Measurements from ENCODE around the gene ABCA13. TPM values are rescaled to one million over a fixed set of nuclear protein-coding genes. Genes with fewer than 3 reads are reported as not detected.
A peak's percentile ranks its signal among the peaks of the same experiment; 100 is the strongest.

The ABCA13 gene
- polyA plus RNA-seq, 3 donors, result 0.10 to 0.41 (median 0.37) TPM

DNA sequence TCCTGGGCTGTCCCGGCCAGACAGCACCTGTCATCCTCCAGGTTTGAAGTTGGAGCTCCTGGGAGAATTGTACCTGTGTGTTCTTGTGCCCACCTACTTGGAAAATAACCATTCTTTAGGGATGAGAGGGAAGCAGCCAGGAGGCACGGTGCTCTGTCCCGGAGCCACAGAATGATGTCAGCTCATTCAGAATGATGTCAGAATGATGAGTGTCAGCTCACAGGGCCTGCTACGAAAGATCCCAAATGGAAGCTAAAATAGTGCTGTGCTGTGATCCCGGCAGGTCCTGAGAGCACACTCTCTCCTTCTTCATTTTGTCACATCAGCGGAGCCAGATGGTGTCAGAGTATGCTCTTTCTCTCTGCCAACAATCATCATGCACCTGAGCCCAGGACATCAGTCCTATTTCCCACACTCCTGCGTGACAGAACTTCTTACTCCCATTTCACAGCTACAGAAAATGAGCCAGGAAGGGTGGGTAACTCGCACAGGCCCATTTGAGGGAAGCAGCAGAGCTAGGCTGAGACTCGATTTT is 8.3 kb downstream of the ABCA13 start:
- intact Hi-C loops (cut with micrococcal nuclease), result no loop called here
- whole genome bisulfite sequencing (ENCODE audit: insufficient coverage), result 98% methylated on average over 6 of the region's 9 CpGs

DNA sequence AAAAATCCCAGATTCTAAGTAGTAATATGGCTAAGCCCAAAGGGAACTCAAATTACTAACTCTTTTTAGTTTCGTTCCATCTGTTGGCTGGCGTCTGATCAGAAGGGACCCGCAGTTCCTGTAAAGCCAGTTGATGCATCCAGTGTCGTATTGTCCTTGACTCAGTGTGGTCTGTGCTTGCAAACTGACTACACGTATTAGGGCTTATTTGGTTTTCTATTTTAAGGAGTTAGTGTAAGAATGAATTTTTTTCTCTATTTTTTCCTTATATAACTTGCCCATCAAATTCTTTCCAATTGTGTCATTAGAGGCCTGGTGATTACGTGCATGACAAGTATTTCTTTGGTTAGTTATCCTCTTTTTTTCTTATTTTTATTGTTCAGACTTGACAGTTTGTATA is 9.7 kb downstream of the ABCA13 start:
- DNase-seq, result no peak
- no peaks in the 10 kb centered on the region for H3K79me2 ChIP-seq (ENCODE audit: insufficient read depth, low read length)
- no peak overlapping the region for H3K27ac ChIP-seq (ENCODE audit: low read depth in 1 of 2, low read length in 2 of 2)
- H3K9me3 ChIP-seq (replicated peaks in 1 of 2; ENCODE audit: control insufficient read depth in 1 of 2, insufficient read depth in 1 of 2, low read length in 2 of 2), result no peaks in the 10 kb centered on the region
- Mint-ChIP-seq H3K4me3 (no peak overlapping the region), H3K9me3 (no peaks in the 10 kb centered on the region), H3K27me3 (ENCODE audit: low read depth in 3 of 3) (no peaks in the 10 kb centered on the region), H3K27ac (peak overlapping the region in 1 of 7 donors; percentile 2), H3K4me1 (no peaks in the 10 kb centered on the region), H3K36me3 (peaks cover 0 to 3% of the 10 kb centered on the region in 2 donors)
- no peak overlapping the region for H3K4me2 ChIP-seq (replicated peaks; ENCODE audit: extremely low read depth, low read length, poor library complexity, severe bottlenecking)
- TF ChIP-seq, protein P1, sequence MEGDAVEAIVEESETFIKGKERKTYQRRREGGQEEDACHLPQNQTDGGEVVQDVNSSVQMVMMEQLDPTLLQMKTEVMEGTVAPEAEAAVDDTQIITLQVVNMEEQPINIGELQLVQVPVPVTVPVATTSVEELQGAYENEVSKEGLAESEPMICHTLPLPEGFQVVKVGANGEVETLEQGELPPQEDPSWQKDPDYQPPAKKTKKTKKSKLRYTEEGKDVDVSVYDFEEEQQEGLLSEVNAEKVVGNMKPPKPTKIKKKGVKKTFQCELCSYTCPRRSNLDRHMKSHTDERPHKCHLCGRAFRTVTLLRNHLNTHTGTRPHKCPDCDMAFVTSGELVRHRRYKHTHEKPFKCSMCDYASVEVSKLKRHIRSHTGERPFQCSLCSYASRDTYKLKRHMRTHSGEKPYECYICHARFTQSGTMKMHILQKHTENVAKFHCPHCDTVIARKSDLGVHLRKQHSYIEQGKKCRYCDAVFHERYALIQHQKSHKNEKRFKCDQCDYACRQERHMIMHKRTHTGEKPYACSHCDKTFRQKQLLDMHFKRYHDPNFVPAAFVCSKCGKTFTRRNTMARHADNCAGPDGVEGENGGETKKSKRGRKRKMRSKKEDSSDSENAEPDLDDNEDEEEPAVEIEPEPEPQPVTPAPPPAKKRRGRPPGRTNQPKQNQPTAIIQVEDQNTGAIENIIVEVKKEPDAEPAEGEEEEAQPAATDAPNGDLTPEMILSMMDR (IDR thresholded peaks at IDR 0.05), result no peak
- no peaks in the 10 kb centered on the region for H3K36me3 ChIP-seq (replicated peaks in 1 of 2; ENCODE audit: control insufficient read depth in 1 of 2, insufficient read depth in 2 of 2, low read length in 2 of 2)
- H3K27me3 ChIP-seq (ENCODE audit: control insufficient read depth in 2 of 2, insufficient read depth in 2 of 2, low read length in 2 of 2), result no peaks in the 10 kb centered on the region
- no peak overlapping the region for H3K4me3 ChIP-seq (replicated peaks in 1 of 3; ENCODE audit: low read depth in 2 of 3, low read length in 3 of 3)
- 93% methylated on average over 4 of the region's 6 CpGs for WGBS (ENCODE audit: insufficient coverage)
- H3K4me1 ChIP-seq (ENCODE audit: control insufficient read depth in 1 of 2, insufficient read depth in 2 of 2, low read length in 2 of 2), result no peaks in the 10 kb centered on the region
- no peak overlapping the region for H2AFZ ChIP-seq (ENCODE audit: insufficient read depth, low read depth, low read length, poor library complexity, severe bottlenecking)
- intact Hi-C loops (cut with micrococcal nuclease), result no loop called here
- H3K9ac ChIP-seq (ENCODE audit: insufficient read depth, low read length, poor library complexity, severe bottlenecking), result no peak overlapping the region
- no peaks in the 10 kb centered on the region for H4K20me1 ChIP-seq (ENCODE audit: insufficient read depth, low read length)

More for the DNA sequence above, 8.3 kb downstream of the ABCA13 start:
- Histone ChIP-seq H2AFZ (ENCODE audit: insufficient read depth, low read depth, low read length, poor library complexity, severe bottlenecking) (no peak overlapping the region), H3K79me2 (ENCODE audit: insufficient read depth, low read length) (no peaks in the 10 kb centered on the region), H3K4me1 (ENCODE audit: control insufficient read depth in 1 of 2, insufficient read depth in 2 of 2, low read length in 2 of 2) (no peaks in the 10 kb centered on the region), H3K4me2 (replicated peaks; ENCODE audit: extremely low read depth, low read length, poor library complexity, severe bottlenecking) (no peak overlapping the region), H3K27ac (ENCODE audit: low read depth in 1 of 2, low read length in 2 of 2) (no peak overlapping the region), H3K9ac (ENCODE audit: insufficient read depth, low read length, poor library complexity, severe bottlenecking) (no peak overlapping the region), H3K36me3 (replicated peaks in 1 of 2; ENCODE audit: control insufficient read depth in 1 of 2, insufficient read depth in 2 of 2, low read length in 2 of 2) (no peaks in the 10 kb centered on the region), H3K9me3 (replicated peaks in 1 of 2; ENCODE audit: control insufficient read depth in 1 of 2, insufficient read depth in 1 of 2, low read length in 2 of 2) (no peaks in the 10 kb centered on the region), H3K4me3 (replicated peaks in 1 of 3; ENCODE audit: low read depth in 2 of 3, low read length in 3 of 3) (no peak overlapping the region), H4K20me1 (ENCODE audit: insufficient read depth, low read length) (no peaks in the 10 kb centered on the region), H3K27me3 (ENCODE audit: control insufficient read depth in 2 of 2, insufficient read depth in 2 of 2, low read length in 2 of 2) (no peaks in the 10 kb centered on the region)
- Mint-ChIP-seq H3K9me3 (no peaks in the 10 kb centered on the region), H3K4me1 (no peaks in the 10 kb centered on the region), H3K36me3 (peaks cover 0 to 3% of the 10 kb centered on the region in 2 donors), H3K27ac (peak overlapping the region in 1 of 7 donors; percentile 16), H3K27me3 (ENCODE audit: low read depth in 3 of 3) (no peaks in the 10 kb centered on the region), H3K4me3 (peak overlapping the region in 1 of 2 donors; percentile 46)
- TF ChIP-seq, protein P1 (IDR thresholded peaks at IDR 0.05), result no peak
- no peak for DNase-seq
